OCI-M2 (cell line): ENCODE measurements around the gene INHBE.
"Not testable (repeated sequence)": the region's sequence is repeated elsewhere in the genome, so short reads cannot be mapped to it uniquely, and the experiment has no call there.

Experiments
- DNase-seq: peaks from one replicate; lab custom pipeline; 2025; ENCODE audit not compliant: unreplicated experiment; lab: John Stamatoyannopoulos, UW

Gene INHBE, protein sequence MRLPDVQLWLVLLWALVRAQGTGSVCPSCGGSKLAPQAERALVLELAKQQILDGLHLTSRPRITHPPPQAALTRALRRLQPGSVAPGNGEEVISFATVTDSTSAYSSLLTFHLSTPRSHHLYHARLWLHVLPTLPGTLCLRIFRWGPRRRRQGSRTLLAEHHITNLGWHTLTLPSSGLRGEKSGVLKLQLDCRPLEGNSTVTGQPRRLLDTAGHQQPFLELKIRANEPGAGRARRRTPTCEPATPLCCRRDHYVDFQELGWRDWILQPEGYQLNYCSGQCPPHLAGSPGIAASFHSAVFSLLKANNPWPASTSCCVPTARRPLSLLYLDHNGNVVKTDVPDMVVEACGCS

DNA sequence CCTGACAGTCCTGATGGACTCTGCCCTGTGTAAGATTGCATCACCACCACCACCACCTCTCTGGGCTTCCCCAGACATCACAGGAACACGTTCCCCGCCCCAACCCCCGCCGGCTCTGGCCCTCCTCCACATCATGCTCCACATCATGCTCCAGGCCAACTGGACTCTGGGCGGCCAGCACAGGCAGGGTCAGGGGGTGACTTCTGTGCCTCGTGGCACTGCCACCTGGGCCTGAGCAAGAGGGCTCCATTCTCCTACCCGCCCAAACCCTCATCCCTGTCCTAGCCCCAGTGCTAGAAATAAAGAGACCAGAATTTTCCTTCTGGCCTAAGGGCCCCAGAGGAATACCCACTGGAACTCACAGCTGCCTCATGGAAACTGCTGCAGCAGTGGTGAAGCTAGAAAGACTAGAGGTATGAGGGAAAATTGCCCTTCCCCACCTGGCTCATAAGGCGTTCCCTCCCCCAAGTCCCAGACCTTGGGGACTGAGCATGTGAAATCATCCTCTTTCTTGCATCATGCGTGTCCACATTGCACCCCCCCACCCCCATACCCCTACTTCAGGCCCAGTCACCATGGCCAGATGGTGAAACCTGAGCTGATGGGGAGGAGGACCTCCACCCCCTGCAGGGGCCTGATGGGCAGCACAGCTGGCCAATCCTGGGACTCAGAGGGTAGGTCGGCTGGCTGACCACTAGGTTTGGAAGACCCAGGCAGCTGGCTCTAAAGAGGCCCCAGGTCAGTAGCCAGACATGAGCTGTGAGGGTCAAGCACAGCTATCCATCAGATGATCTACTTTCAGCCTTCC, at the start of gene INHBE:
Gene INHBE (plus strand): TSS at position 742 of the 808 bp plus-strand sequence. CDS start 230 bp downstream, outside the sequence.
- DNase-seq, result no peak

GRCh38 chr12:57410534-57410933, 44.6 kb upstream of the INHBE start:
- DNase-seq, result no peak

GRCh38 chr12:57414160-57414559, 40.9 kb upstream of the INHBE start:
- DNase-seq, result not testable (repeated sequence)

- DNase-seq, result no peak
Observed at GRCh38 chr12:57415088-57415487, 40.0 kb upstream of the INHBE start.

- DNase-seq, result no peak
Observed at GRCh38 chr12:57416039-57416996, 38.8 kb upstream of the INHBE start.

DNA sequence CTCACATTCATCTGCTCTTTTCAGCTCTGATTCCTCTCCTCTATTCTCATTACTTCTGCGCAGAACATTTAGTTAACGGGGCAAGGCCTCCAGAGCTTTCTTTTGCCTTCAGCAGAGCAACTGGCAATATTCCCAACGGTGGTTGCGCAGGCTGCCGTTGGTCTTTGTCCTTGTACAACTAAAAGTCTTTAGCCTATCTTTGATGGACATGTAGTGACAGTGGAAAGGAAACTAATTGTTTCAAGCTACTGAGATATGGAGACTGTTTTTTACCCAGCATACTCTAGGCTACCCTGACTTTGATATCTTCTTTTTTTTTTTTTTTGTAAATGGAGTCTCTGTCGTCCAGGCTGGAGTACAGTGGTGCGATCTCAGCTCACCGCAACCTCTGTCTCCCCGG, 36.9 kb upstream of the INHBE start:
- no peak for DNase-seq

GRCh38 chr12:57419495-57419894, 35.6 kb upstream of the INHBE start:
- no peak for DNase-seq

DNA sequence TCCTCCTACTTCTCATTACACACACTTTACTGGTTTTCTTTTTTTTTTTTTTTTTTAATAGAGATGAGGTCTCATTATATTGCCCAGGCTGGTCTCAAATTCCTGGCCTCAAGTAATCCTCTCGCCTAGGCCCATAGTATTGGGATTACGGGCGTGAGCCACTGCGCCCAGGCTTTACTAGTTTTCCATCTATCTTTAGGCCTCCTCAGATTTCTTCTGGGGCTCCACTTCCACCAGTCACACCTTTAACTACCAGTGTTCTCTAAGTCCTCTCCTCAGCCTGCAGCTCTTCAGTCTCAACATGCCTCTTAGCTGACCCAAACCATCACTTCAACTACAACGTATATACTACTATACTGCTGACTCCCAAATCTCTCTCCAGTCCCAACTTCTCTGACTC, 34.6 kb upstream of the INHBE start:
- DNase-seq, result no peak

DNA sequence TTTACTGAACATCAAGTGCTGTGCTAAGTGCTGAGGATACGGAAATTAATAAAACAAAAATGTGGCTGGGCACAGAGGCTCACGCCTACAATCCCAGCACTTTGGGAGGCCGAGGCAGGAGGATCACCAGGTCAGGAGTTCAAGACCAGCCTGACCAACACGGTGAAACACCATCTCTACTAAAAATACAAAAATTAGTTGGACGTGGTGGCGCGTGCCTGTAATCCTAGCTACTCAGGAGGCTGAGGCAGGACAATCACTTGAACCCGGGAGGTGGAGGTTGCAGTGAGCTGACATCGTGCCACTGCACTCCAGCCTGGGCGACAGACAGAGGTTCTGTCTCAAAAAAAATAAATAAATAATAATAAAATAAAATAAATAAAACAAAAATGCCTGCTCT, 28.2 kb upstream of the INHBE start:
- DNase-seq, result not testable (repeated sequence)

DNA sequence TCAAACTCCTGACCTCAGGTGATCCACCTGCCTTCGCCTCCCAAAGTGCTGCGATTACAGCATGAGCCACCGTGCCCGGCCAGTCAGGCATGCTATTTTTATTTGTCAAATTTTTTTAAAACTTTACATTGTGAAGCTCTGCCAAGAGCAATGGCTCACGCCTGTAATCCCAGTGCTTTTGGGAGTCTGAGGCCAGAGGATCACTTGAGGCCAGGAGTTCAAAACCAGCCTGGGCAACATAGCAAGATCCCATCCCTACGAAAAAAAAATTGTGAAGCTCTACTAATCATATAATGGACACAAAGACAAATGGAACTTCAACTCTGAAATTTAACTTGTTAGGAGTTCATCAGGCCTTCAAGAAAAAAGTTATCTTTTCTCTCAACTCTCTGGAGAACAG, 26.1 kb upstream of the INHBE start:
- DNase-seq, result no peak

GRCh38 chr12:57429473-57430111, 25.5 kb upstream of the INHBE start:
- no peak for DNase-seq

- no peak for DNase-seq
Observed at GRCh38 chr12:57430112-57430930, 24.8 kb upstream of the INHBE start.

- peak; percentile 73 for DNase-seq
Observed at GRCh38 chr12:57430931-57431566, 24.1 kb upstream of the INHBE start, which contains the start of gene R3HDM2. Gene R3HDM2 (minus strand): TSS chr12:57431043. CDS start chr12:57310428, 120,615 bp downstream.

DNA sequence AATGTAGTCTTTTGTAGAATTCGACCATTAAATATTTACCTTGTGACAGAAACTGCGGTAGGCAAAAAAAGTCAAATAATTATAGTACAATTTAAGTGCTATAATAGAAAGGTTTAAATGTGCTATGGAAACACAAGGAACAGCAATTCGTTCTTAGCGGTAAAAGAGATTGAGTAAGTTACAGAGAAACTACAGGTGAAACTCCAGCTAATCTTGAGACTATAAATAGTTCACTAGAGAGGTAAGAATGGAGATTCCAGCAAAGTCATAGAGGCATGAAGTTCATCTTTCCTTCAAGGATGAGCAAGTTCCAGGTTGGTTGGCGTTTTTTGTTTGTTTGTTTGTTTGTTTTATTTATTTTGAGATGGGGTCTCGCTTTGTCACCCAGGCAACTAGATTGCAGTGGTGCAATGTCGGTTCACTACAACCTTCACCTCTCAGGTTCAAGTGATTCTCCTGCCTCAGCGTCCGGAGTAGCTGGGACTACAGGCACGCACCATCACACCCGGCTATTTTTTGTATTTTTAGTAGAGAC, 23.4 kb upstream of the INHBE start:
- no peak for DNase-seq

GRCh38 chr12:57433370-57433769, 21.7 kb upstream of the INHBE start:
- DNase-seq, result no peak

DNA sequence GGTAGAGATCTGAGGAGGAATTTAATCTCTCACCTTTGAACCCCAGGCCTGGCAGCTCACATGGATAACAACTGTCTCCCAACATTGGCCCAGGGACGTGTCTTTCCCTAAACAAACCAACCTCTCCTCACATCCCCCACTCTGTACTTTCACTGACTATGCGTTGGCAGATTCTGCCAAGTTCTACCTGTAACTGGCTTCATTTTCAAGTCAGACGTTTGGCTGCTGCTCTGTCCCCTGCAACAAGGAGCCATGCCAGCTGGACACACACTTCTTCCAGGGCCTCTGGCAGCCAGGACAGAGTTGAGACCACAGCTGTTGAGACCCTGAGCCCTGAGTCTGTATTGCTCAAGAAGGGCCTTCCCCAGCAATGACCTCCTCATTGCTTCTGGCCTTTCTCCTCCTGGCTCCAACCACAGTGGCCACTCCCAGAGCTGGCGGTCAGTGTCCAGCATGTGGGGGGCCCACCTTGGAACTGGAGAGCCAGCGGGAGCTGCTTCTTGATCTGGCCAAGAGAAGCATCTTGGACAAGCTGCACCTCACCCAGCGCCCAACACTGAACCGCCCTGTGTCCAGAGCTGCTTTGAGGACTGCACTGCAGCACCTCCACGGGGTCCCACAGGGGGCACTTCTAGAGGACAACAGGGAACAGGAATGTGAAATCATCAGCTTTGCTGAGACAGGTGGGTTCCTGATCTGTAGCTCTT, 20.4 kb upstream of the INHBE start, which contains the start of gene INHBC:
Gene INHBC (plus strand): TSS at position 268 of the 707 bp plus-strand sequence. CDS start 103 bp downstream, at position 371.
- DNase-seq, result no peak

DNA sequence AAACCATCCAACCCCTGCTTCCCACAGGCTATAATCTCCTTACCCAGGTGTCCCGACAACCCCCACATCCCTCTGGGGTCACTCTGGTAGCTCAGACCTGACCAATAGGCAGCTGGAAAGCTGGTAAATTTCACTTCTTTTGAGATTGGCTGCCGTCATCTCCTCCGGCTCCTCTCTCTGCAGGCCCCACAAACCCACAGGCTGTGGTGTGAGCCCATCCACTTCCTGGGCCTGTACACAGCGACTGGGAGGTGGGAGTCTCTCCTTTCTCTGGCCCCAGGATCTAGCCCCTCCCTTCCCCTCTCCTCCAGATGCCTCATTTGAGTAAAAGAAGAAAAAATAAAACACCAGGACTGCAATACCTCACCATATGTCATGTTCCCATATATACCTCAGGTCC, 19.8 kb upstream of the INHBE start:
- no peak for DNase-seq

DNA sequence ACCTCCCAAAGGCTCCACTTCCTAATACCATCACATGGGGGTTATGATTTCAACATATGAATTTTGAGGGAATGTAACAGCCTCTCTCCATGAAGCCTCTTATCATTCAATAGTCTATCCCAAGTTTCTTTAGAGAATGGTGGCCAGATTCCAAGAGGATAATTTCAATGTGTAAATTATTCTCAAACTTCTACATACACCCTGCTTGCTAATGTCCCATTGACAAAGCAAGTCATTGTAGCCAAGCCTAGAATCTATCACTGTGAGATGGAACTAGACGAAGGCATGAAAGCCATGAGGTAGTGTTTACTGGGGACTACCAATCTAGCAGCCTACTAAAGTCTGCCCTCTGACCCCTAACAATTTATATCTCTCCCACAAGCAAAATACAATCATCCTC, 16.7 kb upstream of the INHBE start:
- no peak for DNase-seq
